Gastrocnemius medialis (tissue), 4 donors: ENCODE results near the gene ARHGEF6. TPM values are rescaled to one million over a fixed set of nuclear protein-coding genes. Genes with fewer than 3 reads are reported as not detected.

ENCODE experiments used
- ATAC-seq, 2 donors: fragments of 150-250 bp; one replicate each; pipeline ENCODE4 v1.9.1; 2016
- DNase-seq, 2 donors: peaks; one replicate each; pipeline ENCODE4 v3.0.0-alpha.2; 2019
- H3K27ac ChIP-seq, 4 donors: fragments of 200-600 bp; sonication (generic); 1 replicate in 1 of 4; 2 replicates in 3 of 4; pipeline ENCODE4 v1.5.1; 2016 to 2018; ENCODE audit warnings: mild to moderate bottlenecking in 2 of 4, moderate library complexity in 1 of 4
- H3K27me3 ChIP-seq, 3 donors: fragments of 200-600 bp; sonication (generic) in 2 of 3; 1 replicate in 1 of 3; 2 replicates in 2 of 3; pipeline versions ENCODE4 v1.5.1 to v1.6.0; 2016 to 2019; ENCODE audit warnings: mild to moderate bottlenecking in 1 of 3, moderate library complexity in 1 of 3
- H3K36me3 ChIP-seq, 2 donors: fragments of 200-600 bp; sonication (generic) in 1 of 2; one replicate each; pipeline ENCODE4 v1.5.1; 2017 to 2018
- H3K4me1 ChIP-seq, 2 donors: fragments of 200-600 bp; sonication (generic) in 1 of 2; one replicate each; pipeline ENCODE4 v1.5.1; 2016 to 2017; ENCODE audit warnings: mild to moderate bottlenecking in 2 of 2
- H3K4me3 ChIP-seq, 4 donors: fragments of 200-600 bp; sonication (generic) in 3 of 4; 1 replicate in 1 of 4; 2 replicates in 3 of 4; pipeline ENCODE4 v1.5.1; 2016 to 2019; ENCODE audit warnings: mild to moderate bottlenecking in 2 of 4
- H3K9me3 ChIP-seq, 3 donors: fragments of 200-600 bp; sonication (generic) in 2 of 3; 1 replicate in 1 of 3; 2 replicates in 2 of 3; pipeline ENCODE4 v1.5.1; 2016 to 2019
- CTCF ChIP-seq, 5 experiments: fragments of 450-650 bp in 3 of 5; fragments of 200-600 bp in 2 of 5; sonication (generic) in 2 of 5; IDR thresholded peaks in 4 of 5; conservative IDR thresholded peaks in 1 of 5; 1 replicate in 4 of 5; 2 replicates in 1 of 5; pipeline ENCODE4 v1.5.1; 2016 to 2019; ENCODE audit warnings: antibody characterized with exemption in 5 of 5, mild to moderate bottlenecking in 3 of 5, moderate library complexity in 3 of 5
- POLR2A ChIP-seq, 2 donors: fragments of 450-650 bp; IDR thresholded peaks; one replicate each; pipeline ENCODE4 v1.6.1; 2017; ENCODE audit warnings: antibody characterized with exemption in 2 of 2, mild to moderate bottlenecking in 2 of 2, moderate library complexity in 2 of 2
- in situ Hi-C, 4 donors: fragments of 200-750 bp; cut with MboI; loops; one replicate each; pipeline versions ENCODE4 v1.15.0 to v1.8.0; 2017; ENCODE audit warnings: low sequenced_read_pairs in 4 of 4
- intact Hi-C: fragments of 100-400 bp; cut with DNase I; formaldehyde crosslinking; loops from one replicate; pipeline ENCODE4 v1.15.1; 2023; ENCODE audit warnings: low total_unique reads
- total RNA-seq, 4 donors: library from RNA; depleted of rRNA; stranded (reverse); fragments of >200 nt; gene quantifications; one replicate each; pipeline versions ENCODE4 v1.1.0 to v1.2.3, GENCODE V29; 2016

ARHGEF6 gene
- total RNA-seq, 4 donors from 2014 or later = 15.0 to 29.9 (median 24.5) TPM

GRCh38 chrX:136814847-136815750 lies 34.4 kb upstream of the ARHGEF6 start:
- Histone ChIP-seq H3K36me3 (no peaks in the 10 kb centered on the region), H3K4me1 (no peaks in the 10 kb centered on the region), H3K9me3 (no peaks in the 10 kb centered on the region), H3K27ac (no peak overlapping the region), H3K27me3 (no peaks in the 10 kb centered on the region), H3K4me3 (no peak overlapping the region)
- TF ChIP-seq POLR2A (IDR thresholded peaks at IDR 0.05) (no peak), CTCF (IDR thresholded peaks at IDR 0.05 in 4 of 5, conservative IDR thresholded peaks at IDR 0.05 in 1 of 5) (no peak)
- ATAC-seq (no peak), DNase-seq (no peak)
- intact Hi-C loops (no loop called here), in situ Hi-C loops (no loop called here)

DNA sequence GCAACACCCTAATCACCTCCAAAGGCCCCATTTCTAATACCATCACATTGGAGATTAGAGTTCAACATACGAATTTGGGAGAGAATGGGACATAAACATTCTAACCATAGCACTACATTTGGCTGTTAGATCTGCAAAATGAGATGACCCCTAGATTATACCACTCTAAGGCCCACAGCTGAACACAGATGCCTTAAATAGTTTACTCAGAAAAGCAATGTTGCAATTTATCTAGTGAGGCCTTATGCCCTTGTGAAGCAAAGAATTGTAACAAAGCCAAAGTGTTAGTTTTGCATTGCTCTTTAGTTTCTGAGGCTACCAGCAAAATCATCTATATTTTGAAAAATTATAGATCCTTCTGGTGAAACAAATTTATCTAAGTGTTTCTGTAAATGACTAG lies 31.6 kb upstream of the ARHGEF6 start:
- in situ Hi-C loops (no loop called here), intact Hi-C loops (no loop called here)
- Histone ChIP-seq H3K36me3 (no peaks in the 10 kb centered on the region), H3K4me1 (no peaks in the 10 kb centered on the region), H3K27me3 (no peaks in the 10 kb centered on the region), H3K4me3 (no peak overlapping the region), H3K9me3 (no peaks in the 10 kb centered on the region), H3K27ac (no peak overlapping the region)
- no peak for TF ChIP-seq CTCF (IDR thresholded peaks at IDR 0.05 in 4 of 5, conservative IDR thresholded peaks at IDR 0.05 in 1 of 5)
- no peak for TF ChIP-seq POLR2A (IDR thresholded peaks at IDR 0.05)
- no peak for ATAC-seq
- no peak for DNase-seq

DNA sequence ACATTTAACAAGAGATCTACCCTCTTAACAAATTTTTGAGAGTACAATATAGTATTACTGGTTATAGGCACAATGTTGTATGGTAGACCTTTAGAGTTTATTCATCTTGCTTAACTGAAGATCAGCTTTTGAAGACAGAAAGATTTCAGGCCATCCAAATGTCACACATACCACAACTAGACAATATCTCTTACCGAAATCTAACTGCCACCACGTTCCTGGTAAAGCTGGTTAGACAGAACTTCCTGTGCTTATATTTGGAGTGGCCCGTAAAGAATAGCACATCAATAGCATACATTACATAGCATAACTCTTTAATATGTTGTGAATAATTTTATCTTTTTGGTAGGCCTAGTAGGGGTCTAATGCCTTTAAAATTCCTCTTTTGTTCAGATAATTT lies 29.8 kb upstream of the ARHGEF6 start:
- no peaks in the 10 kb centered on the region for H3K27me3 ChIP-seq
- intact Hi-C loops = no loop called here
- no peaks in the 10 kb centered on the region for H3K36me3 ChIP-seq
- ATAC-seq (no peak), DNase-seq (no peak)
- no peaks in the 10 kb centered on the region for H3K4me1 ChIP-seq
- H3K9me3 ChIP-seq = no peaks in the 10 kb centered on the region
- no peak overlapping the region for H3K27ac ChIP-seq
- no peak for TF ChIP-seq POLR2A (IDR thresholded peaks at IDR 0.05)
- TF ChIP-seq CTCF (IDR thresholded peaks at IDR 0.05 in 4 of 5, conservative IDR thresholded peaks at IDR 0.05 in 1 of 5) = no peak
- in situ Hi-C loops = no loop called here
- no peak overlapping the region for H3K4me3 ChIP-seq

DNA sequence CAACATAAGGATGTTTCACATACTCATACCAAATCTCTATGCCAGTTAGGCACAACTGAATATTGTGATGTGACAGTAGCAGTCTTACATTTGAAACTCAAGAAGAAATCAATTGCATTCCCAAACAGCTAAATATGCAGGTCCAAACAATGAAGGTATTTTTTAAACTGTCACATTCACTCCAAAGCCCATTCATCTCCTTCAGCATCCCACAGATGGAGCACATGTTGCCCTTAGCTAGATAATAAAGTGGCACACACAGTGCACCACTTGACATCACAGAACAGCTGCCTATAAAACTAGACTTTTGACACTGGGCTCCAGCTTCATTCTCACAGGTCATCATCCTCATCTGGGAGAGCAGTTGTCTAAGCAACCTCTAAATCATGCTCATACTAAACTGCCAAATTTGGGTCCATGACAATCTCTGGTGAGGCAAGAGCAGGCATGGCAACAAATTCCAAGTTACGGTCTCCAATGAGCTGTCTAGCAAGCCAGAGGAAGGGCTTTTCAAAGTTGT lies 26.2 kb upstream of the ARHGEF6 start:
- H3K4me1 ChIP-seq = no peaks in the 10 kb centered on the region
- H3K36me3 ChIP-seq = no peaks in the 10 kb centered on the region
- H3K9me3 ChIP-seq = no peaks in the 10 kb centered on the region
- TF ChIP-seq POLR2A (IDR thresholded peaks at IDR 0.05) (no peak), CTCF (IDR thresholded peaks at IDR 0.05 in 4 of 5, conservative IDR thresholded peaks at IDR 0.05 in 1 of 5) (no peak)
- in situ Hi-C loops = no loop called here
- no peaks in the 10 kb centered on the region for H3K27me3 ChIP-seq
- H3K27ac ChIP-seq = no peak overlapping the region
- intact Hi-C loops = no loop called here
- ATAC-seq (no peak), DNase-seq (no peak)
- H3K4me3 ChIP-seq = no peak overlapping the region
